ENCODE measurements around the gene TLR10.

Gene TLR10

GRCh38 chr4:38723726-38724474, 58.9 kb downstream of the TLR10 start:
- DNase-seq = no peak

- no peak for DNase-seq
Observed at GRCh38 chr4:38723114-38723513, 59.7 kb downstream of the TLR10 start.

Data from cerebellar nuclear complex (tissue), 1 donor.